K562 (cell line): ENCODE measurements around the gene FKRP.
"Not testable (repeated sequence)": the region's sequence is repeated elsewhere in the genome, so short reads cannot be mapped to it uniquely, and the experiment has no call there.

ENCODE experiments used
- ARID3A ChIP-seq: IDR thresholded peaks from 2 replicates; pipeline ENCODE4 v1.6.1; 2012; ENCODE audit warnings: low read depth, low read length, improper control_type of control experiment, borderline replicate concordance
- CBFA2T2 ChIP-seq: fragments of 450-650 bp; conservative IDR thresholded peaks from 2 replicates; pipeline ENCODE4 v1.6.1; 2017; ENCODE audit warnings: mild to moderate bottlenecking
- CHD2 ChIP-seq: IDR thresholded peaks from 2 replicates; pipeline ENCODE4 v1.6.1; 2011; ENCODE audit warnings: low read depth, low read length
- EP300 ChIP-seq: IDR thresholded peaks from 2 replicates; pipeline ENCODE4 v1.6.1; 2012; ENCODE audit warnings: low read length, improper control_type of control experiment
- EZH2 ChIP-seq: IDR thresholded peaks from 2 replicates; pipeline ENCODE4 v1.6.1; 2012; ENCODE audit warnings: low read depth, mild to moderate bottlenecking, inconsistent platforms, low read length, borderline replicate concordance
- GABPA ChIP-seq: fragments of 200-800 bp; sonication (Bioruptor generic); conservative IDR thresholded peaks from 2 replicates; pipeline ENCODE4 v1.6.1; 2016; ENCODE audit warnings: low read depth, missing genetic modification characterization, missing compliant biosample characterization
- HINFP ChIP-seq: fragments of 450-650 bp; conservative IDR thresholded peaks from 2 replicates; pipeline ENCODE4 v1.6.1; 2016; ENCODE audit warnings: missing genetic modification characterization, low read depth, mild to moderate bottlenecking, control low read depth, missing compliant biosample characterization
- PHF21A ChIP-seq: fragments of 450-650 bp; IDR thresholded peaks from 2 replicates; pipeline ENCODE4 v1.6.1; 2017; ENCODE audit warnings: low read depth, borderline replicate concordance
- POLR2A ChIP-seq: fragments of 450-650 bp; conservative IDR thresholded peaks from 2 replicates; pipeline ENCODE4 v1.6.1; 2016
- SRF ChIP-seq, 2 experiments: fragments of 250-450, 450-650 bp in 1 of 2; sonication (Bioruptor Pico) in 1 of 2; sonication (generic) in 1 of 2; formaldehyde crosslinking; IDR thresholded peaks; 2 replicates each; pipeline versions ENCODE4 v1.5.0 to v1.5.1; 2020 to 2022; ENCODE audit warnings: mild to moderate bottlenecking in 1 of 2, missing genetic modification reagents in 1 of 2
- TF ChIP-seq, protein P1 (sequence below), 3 experiments: IDR thresholded peaks in 2 of 3; conservative IDR thresholded peaks in 1 of 3; 2 replicates each; pipeline ENCODE4 v1.5.1; 2011 to 2012; ENCODE audit warnings: low read length in 3 of 3, mild to moderate bottlenecking in 3 of 3, control low read depth in 2 of 3, improper control_type of control experiment in 1 of 3, inconsistent platforms in 1 of 3, low read depth in 1 of 3, mixed read lengths in 1 of 3, moderate library complexity in 1 of 3; ENCODE audit not compliant: insufficient read depth in 2 of 3
- TF ChIP-seq, protein P2 (sequence below): fragments of 250-450 bp; sonication (Bioruptor Pico); IDR thresholded peaks from 2 replicates; pipeline ENCODE4 v1.5.0; 2020; ENCODE audit warnings: mild to moderate bottlenecking, borderline replicate concordance

- not testable (repeated sequence) for TF ChIP-seq EP300; SRF (CRISPR knock-in tag; IDR thresholded peaks at IDR 0.05); POLR2A; GABPA (tag); EZH2; ARID3A; CHD2; PHF21A; HINFP (tag); CBFA2T2
- TF ChIP-seq, protein P1, sequence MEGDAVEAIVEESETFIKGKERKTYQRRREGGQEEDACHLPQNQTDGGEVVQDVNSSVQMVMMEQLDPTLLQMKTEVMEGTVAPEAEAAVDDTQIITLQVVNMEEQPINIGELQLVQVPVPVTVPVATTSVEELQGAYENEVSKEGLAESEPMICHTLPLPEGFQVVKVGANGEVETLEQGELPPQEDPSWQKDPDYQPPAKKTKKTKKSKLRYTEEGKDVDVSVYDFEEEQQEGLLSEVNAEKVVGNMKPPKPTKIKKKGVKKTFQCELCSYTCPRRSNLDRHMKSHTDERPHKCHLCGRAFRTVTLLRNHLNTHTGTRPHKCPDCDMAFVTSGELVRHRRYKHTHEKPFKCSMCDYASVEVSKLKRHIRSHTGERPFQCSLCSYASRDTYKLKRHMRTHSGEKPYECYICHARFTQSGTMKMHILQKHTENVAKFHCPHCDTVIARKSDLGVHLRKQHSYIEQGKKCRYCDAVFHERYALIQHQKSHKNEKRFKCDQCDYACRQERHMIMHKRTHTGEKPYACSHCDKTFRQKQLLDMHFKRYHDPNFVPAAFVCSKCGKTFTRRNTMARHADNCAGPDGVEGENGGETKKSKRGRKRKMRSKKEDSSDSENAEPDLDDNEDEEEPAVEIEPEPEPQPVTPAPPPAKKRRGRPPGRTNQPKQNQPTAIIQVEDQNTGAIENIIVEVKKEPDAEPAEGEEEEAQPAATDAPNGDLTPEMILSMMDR (IDR thresholded peaks at IDR 0.05 in 2 of 3, conservative IDR thresholded peaks at IDR 0.05 in 1 of 3; ENCODE audit: insufficient read depth in 2 of 3, low read depth in 1 of 3, low read length in 3 of 3), result not testable (repeated sequence)
- TF ChIP-seq, protein P2, sequence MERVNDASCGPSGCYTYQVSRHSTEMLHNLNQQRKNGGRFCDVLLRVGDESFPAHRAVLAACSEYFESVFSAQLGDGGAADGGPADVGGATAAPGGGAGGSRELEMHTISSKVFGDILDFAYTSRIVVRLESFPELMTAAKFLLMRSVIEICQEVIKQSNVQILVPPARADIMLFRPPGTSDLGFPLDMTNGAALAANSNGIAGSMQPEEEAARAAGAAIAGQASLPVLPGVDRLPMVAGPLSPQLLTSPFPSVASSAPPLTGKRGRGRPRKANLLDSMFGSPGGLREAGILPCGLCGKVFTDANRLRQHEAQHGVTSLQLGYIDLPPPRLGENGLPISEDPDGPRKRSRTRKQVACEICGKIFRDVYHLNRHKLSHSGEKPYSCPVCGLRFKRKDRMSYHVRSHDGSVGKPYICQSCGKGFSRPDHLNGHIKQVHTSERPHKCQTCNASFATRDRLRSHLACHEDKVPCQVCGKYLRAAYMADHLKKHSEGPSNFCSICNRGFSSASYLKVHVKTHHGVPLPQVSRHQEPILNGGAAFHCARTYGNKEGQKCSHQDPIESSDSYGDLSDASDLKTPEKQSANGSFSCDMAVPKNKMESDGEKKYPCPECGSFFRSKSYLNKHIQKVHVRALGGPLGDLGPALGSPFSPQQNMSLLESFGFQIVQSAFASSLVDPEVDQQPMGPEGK (CRISPR knock-in tag), result not testable (repeated sequence)
These were observed 58.6 kb downstream of the FKRP start for GRCh38 chr19:46804432-46804831.
